Neural cell (in vitro differentiated cells): ENCODE results near the gene ADCY1. TPM values are rescaled to one million over a fixed set of nuclear protein-coding genes. Genes with fewer than 3 reads are reported as not detected.

ENCODE experiments used
- H2AFZ ChIP-seq: fragments of 200-600, 300-800 bp; sonication (generic), shearing (Covaris generic); 2 replicates; pipeline ENCODE4 v1.6.0; 2014; ENCODE audit warnings: low read depth, mild to moderate bottlenecking, antibody characterized with exemption, low read length, moderate library complexity
- H3F3A ChIP-seq: fragments of 200-600 bp; shearing (Covaris generic); 2 replicates; pipeline ENCODE4 v1.6.1; 2016; ENCODE audit warnings: mild to moderate bottlenecking, moderate library complexity, mixed read lengths, antibody characterized with exemption, low read length; ENCODE audit not compliant: insufficient read depth, poor library complexity, severe bottlenecking
- H3K27ac ChIP-seq: fragments of 200-600, 300-800 bp; sonication (generic), shearing (Covaris generic); 2 replicates; pipeline ENCODE4 v1.5.1; 2014; ENCODE audit warnings: mild to moderate bottlenecking, low read length, moderate library complexity
- H3K27me3 ChIP-seq: fragments of 300-800, 200-600 bp; sonication (generic), shearing (Covaris generic); 2 replicates; pipeline ENCODE4 v1.6.0; 2014; ENCODE audit warnings: mild to moderate bottlenecking, low read depth, low read length, moderate library complexity; ENCODE audit not compliant: insufficient read depth
- H3K36me3 ChIP-seq: fragments of 300-800, 200-600 bp; sonication (generic), shearing (Covaris generic); 2 replicates; pipeline ENCODE4 v1.5.1; 2014; ENCODE audit warnings: mild to moderate bottlenecking, antibody characterized with exemption, low read length, moderate library complexity; ENCODE audit not compliant: insufficient read depth
- H3K4me2 ChIP-seq: fragments of 300-800, 200-600 bp; sonication (generic), shearing (Covaris generic); 2 replicates; pipeline ENCODE4 v1.6.0; 2014; ENCODE audit warnings: mild to moderate bottlenecking, low read length
- H3K4me3 ChIP-seq: fragments of 300-800, 200-600 bp; sonication (generic), shearing (Covaris generic); 2 replicates; pipeline ENCODE4 v1.5.1; 2014; ENCODE audit warnings: mild to moderate bottlenecking, low read length, moderate library complexity
- H3K79me2 ChIP-seq: fragments of 200-600 bp; shearing (Covaris generic); replicated peaks from 2 replicates; pipeline ENCODE4 v1.6.0; 2014; ENCODE audit warnings: mild to moderate bottlenecking, low read length, moderate library complexity; ENCODE audit not compliant: insufficient read depth
- H3K9ac ChIP-seq: fragments of 300-800, 200-600 bp; sonication (generic), shearing (Covaris generic); 2 replicates; pipeline ENCODE4 v1.6.1; 2016; ENCODE audit warnings: mild to moderate bottlenecking, low read length, mixed read lengths
- H3K9me2 ChIP-seq: fragments of 200-600 bp; shearing (Covaris generic); 2 replicates; pipeline ENCODE4 v1.6.1; 2016; ENCODE audit warnings: mild to moderate bottlenecking, low read length, mixed read lengths; ENCODE audit not compliant: insufficient read depth
- H3K9me3 ChIP-seq: fragments of 200-600, 300-800 bp; sonication (generic), shearing (Covaris generic); 2 replicates; pipeline ENCODE4 v1.6.1; 2016; ENCODE audit warnings: mild to moderate bottlenecking, mixed run types, low read length, moderate library complexity, mixed read lengths
- H4K20me1 ChIP-seq: fragments of 200-600 bp; shearing (Covaris generic); 2 replicates; pipeline ENCODE4 v1.6.1; 2016; ENCODE audit warnings: mild to moderate bottlenecking, mixed run types; ENCODE audit not compliant: insufficient read depth
- EP300 ChIP-seq: fragments of 450-650 bp; conservative IDR thresholded peaks from 2 replicates; pipeline ENCODE4 v1.6.1; 2014; ENCODE audit warnings: antibody characterized with exemption, mild to moderate bottlenecking, moderate library complexity; ENCODE audit not compliant: poor library complexity, severe bottlenecking
- EZH2 ChIP-seq: fragments of 200-600, 300-800 bp; shearing (Covaris generic), sonication (generic); IDR thresholded peaks from 2 replicates; pipeline ENCODE4 v1.6.1; 2014; ENCODE audit warnings: antibody characterized with exemption, low read length, borderline replicate concordance, mild to moderate bottlenecking; ENCODE audit not compliant: insufficient read depth, poor library complexity, severe bottlenecking
- MXI1 ChIP-seq: fragments of 450-650 bp; conservative IDR thresholded peaks from 2 replicates; pipeline ENCODE4 v1.6.1; 2014; ENCODE audit warnings: antibody characterized with exemption, mild to moderate bottlenecking; ENCODE audit not compliant: poor library complexity, severe bottlenecking
- POLR2AphosphoS5 ChIP-seq: IDR thresholded peaks from 2 replicates; pipeline ENCODE4 v1.6.1; 2012
- RAD21 ChIP-seq: fragments of 450-650 bp; conservative IDR thresholded peaks from 2 replicates; pipeline ENCODE4 v1.6.1; 2014; ENCODE audit warnings: antibody characterized with exemption, mild to moderate bottlenecking, moderate library complexity
- SMC3 ChIP-seq: fragments of 450-650 bp; conservative IDR thresholded peaks from 2 replicates; pipeline ENCODE4 v1.6.1; 2014; ENCODE audit warnings: antibody characterized with exemption, mild to moderate bottlenecking, moderate library complexity; ENCODE audit not compliant: poor library complexity
- TAF1 ChIP-seq: IDR thresholded peaks from 2 replicates; pipeline ENCODE4 v1.6.1; 2012; ENCODE audit warnings: low read depth
- polyA plus RNA-seq: library from polyadenylated mRNA; depleted of rRNA; stranded (reverse); fragments of >200 nt; gene quantifications from 2 replicates; pipeline ENCODE4 v1.2.3, GENCODE V29; 2014
- TF ChIP-seq, protein P1 (sequence below): IDR thresholded peaks from 2 replicates; pipeline ENCODE4 v1.6.1; 2012; ENCODE audit warnings: borderline replicate concordance
- TF ChIP-seq, protein P2 (sequence below): fragments of 450-650 bp; IDR thresholded peaks from 2 replicates; pipeline ENCODE4 v1.5.1; 2014; ENCODE audit warnings: antibody characterized with exemption, mild to moderate bottlenecking, moderate library complexity; ENCODE audit not compliant: poor library complexity, severe bottlenecking

ADCY1 gene
- polyA plus RNA-seq, 1 donor from 2014 or later = 14.8 TPM

- no peaks in the 10 kb centered on the region for H3K9me3 ChIP-seq
- no peaks in the 10 kb centered on the region for H4K20me1 ChIP-seq
- no peak overlapping the region for H2AFZ ChIP-seq
- TF ChIP-seq, protein P1, sequence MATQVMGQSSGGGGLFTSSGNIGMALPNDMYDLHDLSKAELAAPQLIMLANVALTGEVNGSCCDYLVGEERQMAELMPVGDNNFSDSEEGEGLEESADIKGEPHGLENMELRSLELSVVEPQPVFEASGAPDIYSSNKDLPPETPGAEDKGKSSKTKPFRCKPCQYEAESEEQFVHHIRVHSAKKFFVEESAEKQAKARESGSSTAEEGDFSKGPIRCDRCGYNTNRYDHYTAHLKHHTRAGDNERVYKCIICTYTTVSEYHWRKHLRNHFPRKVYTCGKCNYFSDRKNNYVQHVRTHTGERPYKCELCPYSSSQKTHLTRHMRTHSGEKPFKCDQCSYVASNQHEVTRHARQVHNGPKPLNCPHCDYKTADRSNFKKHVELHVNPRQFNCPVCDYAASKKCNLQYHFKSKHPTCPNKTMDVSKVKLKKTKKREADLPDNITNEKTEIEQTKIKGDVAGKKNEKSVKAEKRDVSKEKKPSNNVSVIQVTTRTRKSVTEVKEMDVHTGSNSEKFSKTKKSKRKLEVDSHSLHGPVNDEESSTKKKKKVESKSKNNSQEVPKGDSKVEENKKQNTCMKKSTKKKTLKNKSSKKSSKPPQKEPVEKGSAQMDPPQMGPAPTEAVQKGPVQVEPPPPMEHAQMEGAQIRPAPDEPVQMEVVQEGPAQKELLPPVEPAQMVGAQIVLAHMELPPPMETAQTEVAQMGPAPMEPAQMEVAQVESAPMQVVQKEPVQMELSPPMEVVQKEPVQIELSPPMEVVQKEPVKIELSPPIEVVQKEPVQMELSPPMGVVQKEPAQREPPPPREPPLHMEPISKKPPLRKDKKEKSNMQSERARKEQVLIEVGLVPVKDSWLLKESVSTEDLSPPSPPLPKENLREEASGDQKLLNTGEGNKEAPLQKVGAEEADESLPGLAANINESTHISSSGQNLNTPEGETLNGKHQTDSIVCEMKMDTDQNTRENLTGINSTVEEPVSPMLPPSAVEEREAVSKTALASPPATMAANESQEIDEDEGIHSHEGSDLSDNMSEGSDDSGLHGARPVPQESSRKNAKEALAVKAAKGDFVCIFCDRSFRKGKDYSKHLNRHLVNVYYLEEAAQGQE = no peak
- TF ChIP-seq RAD21 = no peak
- no peak for TF ChIP-seq SMC3
- TF ChIP-seq TAF1 = no peak
- no peak for TF ChIP-seq EP300
- TF ChIP-seq, protein P2, sequence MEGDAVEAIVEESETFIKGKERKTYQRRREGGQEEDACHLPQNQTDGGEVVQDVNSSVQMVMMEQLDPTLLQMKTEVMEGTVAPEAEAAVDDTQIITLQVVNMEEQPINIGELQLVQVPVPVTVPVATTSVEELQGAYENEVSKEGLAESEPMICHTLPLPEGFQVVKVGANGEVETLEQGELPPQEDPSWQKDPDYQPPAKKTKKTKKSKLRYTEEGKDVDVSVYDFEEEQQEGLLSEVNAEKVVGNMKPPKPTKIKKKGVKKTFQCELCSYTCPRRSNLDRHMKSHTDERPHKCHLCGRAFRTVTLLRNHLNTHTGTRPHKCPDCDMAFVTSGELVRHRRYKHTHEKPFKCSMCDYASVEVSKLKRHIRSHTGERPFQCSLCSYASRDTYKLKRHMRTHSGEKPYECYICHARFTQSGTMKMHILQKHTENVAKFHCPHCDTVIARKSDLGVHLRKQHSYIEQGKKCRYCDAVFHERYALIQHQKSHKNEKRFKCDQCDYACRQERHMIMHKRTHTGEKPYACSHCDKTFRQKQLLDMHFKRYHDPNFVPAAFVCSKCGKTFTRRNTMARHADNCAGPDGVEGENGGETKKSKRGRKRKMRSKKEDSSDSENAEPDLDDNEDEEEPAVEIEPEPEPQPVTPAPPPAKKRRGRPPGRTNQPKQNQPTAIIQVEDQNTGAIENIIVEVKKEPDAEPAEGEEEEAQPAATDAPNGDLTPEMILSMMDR = no peak
- no peak for TF ChIP-seq EZH2
- no peak for TF ChIP-seq MXI1
- TF ChIP-seq POLR2AphosphoS5 = no peak
- no peaks in the 10 kb centered on the region for H3K36me3 ChIP-seq
- H3K4me3 ChIP-seq = no peak overlapping the region
- H3F3A ChIP-seq = no peaks in the 10 kb centered on the region
- no peak overlapping the region for H3K9ac ChIP-seq
- H3K4me2 ChIP-seq = no peak overlapping the region
- no peaks in the 10 kb centered on the region for H3K79me2 ChIP-seq
- H3K27me3 ChIP-seq = no peaks in the 10 kb centered on the region
- H3K9me2 ChIP-seq = no peaks in the 10 kb centered on the region
- no peak overlapping the region for H3K27ac ChIP-seq
These were observed 62.6 kb downstream of the ADCY1 start for GRCh38 chr7:45636733-45637132.

DNA sequence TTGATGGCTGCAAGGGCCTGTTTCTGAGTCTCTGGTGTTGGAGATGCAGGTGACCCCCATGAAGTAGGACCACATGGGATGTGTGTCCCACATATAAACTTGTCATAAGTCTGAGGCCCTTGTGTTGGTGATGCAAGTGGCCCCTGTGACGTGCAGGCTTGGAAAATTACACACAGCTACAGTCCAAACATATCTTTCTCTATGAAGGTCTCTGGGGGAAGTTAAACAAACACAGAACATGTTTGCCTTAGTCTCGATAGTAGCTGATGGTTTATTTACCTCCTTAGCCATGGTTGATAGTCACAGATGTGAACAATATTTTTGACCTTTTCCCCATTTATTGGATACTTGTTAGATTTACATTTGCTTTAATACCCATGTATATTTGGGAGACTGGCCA, 64.7 kb downstream of the ADCY1 start:
- Histone ChIP-seq H3K4me3 (no peak overlapping the region), H3K9me2 (no peaks in the 10 kb centered on the region), H4K20me1 (no peaks in the 10 kb centered on the region)

More for the DNA sequence above, 64.7 kb downstream of the ADCY1 start:
- Histone ChIP-seq H3K79me2 (no peaks in the 10 kb centered on the region), H3K9me3 (no peaks in the 10 kb centered on the region), H3K27ac (no peak overlapping the region), H3F3A (no peaks in the 10 kb centered on the region), H3K4me2 (no peak overlapping the region), H3K36me3 (no peaks in the 10 kb centered on the region), H3K27me3 (no peaks in the 10 kb centered on the region), H2AFZ (no peak overlapping the region), H3K9ac (no peak overlapping the region)
- TF ChIP-seq EP300 (no peak), POLR2AphosphoS5 (no peak), SMC3 (no peak), EZH2 (no peak)
